Right lobe of liver (tissue), 4 donors: ENCODE results near the gene MOB3B.

Experiments used
- POLR2A ChIP-seq: fragments of 450-650 bp; IDR thresholded peaks from one replicate; pipeline ENCODE4 v1.6.1; 2017; ENCODE audit warnings: antibody characterized with exemption, mild to moderate bottlenecking
- TF ChIP-seq, protein P1 (sequence below), 4 donors: fragments of 200-600 bp in 3 of 4; fragments of 450-650 bp in 1 of 4; IDR thresholded peaks; one replicate each; pipeline versions ENCODE4 v1.5.1 to v1.8.0; 2016 to 2022; ENCODE audit warnings: antibody characterized with exemption in 4 of 4, mild to moderate bottlenecking in 2 of 4
- donor health status: DM: no; HTN: no; CAD: no.
- donor health status: DM: no; HTN: no; CAD: no.
- donor health status: DM: no; HTN: yes; CAD: no.

DNA sequence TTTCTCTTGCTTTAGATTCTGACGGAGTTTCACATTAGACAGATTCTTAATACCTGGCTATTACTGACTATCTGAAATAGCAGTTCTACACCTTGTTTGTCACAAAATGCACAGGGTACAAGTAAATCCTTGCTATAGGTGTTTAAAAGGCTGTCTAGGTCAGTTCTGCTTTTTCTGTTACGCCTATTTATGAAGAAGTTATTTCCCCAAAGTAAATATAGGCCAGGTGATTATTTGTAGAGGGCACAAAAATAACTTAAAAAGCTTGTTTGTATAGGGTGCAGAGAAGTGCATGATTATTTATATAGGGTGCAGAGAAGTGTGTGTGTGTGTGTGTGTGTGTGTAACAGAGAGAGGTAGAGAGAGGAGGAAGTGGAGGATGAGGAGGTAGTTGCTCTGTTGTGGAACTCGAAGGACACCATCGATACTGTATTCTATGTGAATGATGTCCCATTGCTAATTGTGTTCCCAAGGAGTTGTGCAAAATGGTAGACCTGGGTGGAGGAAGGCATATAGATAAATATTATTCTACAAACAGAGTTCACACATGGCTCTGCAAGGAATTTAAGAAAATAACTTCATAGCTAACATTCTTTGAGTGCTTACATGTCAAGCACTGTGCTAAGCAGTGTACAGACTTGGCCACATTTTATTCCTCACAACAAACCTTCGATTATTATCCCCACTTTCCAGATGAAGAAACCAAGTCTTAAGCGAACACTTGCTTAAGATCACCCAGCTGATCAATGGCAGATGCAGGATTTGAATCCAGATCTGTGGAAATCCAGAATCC is 136.4 kb downstream of the MOB3B start:
- TF ChIP-seq, protein P1, sequence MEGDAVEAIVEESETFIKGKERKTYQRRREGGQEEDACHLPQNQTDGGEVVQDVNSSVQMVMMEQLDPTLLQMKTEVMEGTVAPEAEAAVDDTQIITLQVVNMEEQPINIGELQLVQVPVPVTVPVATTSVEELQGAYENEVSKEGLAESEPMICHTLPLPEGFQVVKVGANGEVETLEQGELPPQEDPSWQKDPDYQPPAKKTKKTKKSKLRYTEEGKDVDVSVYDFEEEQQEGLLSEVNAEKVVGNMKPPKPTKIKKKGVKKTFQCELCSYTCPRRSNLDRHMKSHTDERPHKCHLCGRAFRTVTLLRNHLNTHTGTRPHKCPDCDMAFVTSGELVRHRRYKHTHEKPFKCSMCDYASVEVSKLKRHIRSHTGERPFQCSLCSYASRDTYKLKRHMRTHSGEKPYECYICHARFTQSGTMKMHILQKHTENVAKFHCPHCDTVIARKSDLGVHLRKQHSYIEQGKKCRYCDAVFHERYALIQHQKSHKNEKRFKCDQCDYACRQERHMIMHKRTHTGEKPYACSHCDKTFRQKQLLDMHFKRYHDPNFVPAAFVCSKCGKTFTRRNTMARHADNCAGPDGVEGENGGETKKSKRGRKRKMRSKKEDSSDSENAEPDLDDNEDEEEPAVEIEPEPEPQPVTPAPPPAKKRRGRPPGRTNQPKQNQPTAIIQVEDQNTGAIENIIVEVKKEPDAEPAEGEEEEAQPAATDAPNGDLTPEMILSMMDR (IDR thresholded peaks at IDR 0.05) = no peak
- TF ChIP-seq POLR2A = no peak
